ENCODE results near the gene AARS1.

DNA sequence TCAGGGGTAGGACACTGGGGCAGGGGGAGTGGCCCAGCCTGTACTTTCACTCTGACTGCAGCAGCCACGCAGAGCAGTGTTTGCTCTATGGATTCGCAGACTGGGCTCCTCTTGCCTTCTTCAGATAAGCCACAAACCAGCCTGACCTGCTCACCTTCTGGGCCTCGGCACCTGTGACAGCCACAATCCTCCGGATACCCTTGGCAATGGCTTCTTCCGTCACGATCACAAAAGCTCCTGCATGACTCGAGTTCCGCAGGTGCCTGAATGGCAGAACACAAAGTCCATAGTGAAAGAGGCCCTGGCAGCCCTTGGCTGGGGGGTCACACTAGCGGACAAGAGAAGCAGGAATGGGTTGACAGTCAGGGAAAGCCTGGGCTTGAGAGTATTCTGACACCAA, 33.7 kb downstream of the AARS1 start:
- TF ChIP-seq, protein P1, sequence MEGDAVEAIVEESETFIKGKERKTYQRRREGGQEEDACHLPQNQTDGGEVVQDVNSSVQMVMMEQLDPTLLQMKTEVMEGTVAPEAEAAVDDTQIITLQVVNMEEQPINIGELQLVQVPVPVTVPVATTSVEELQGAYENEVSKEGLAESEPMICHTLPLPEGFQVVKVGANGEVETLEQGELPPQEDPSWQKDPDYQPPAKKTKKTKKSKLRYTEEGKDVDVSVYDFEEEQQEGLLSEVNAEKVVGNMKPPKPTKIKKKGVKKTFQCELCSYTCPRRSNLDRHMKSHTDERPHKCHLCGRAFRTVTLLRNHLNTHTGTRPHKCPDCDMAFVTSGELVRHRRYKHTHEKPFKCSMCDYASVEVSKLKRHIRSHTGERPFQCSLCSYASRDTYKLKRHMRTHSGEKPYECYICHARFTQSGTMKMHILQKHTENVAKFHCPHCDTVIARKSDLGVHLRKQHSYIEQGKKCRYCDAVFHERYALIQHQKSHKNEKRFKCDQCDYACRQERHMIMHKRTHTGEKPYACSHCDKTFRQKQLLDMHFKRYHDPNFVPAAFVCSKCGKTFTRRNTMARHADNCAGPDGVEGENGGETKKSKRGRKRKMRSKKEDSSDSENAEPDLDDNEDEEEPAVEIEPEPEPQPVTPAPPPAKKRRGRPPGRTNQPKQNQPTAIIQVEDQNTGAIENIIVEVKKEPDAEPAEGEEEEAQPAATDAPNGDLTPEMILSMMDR (IDR thresholded peaks at IDR 0.05) = no peak
- no peak for TF ChIP-seq POLR2A (IDR thresholded peaks at IDR 0.05)

Data from body of pancreas (tissue), 4 donors.